ENCODE measurements around the gene ZFP37.

GRCh38 chr9:113005777-113006176 is 50.7 kb downstream of the ZFP37 start:
- TF ChIP-seq EZH2phosphoT487 (IDR thresholded peaks at IDR 0.05; ENCODE audit: borderline replicate concordance, low read length) (no peak), CTCF (IDR thresholded peaks at IDR 0.05; ENCODE audit: low read depth, low read length, poor library complexity, severe bottlenecking) (no peak)
